ENCODE results near the gene MERTK.
A peak's percentile ranks its signal among the peaks of the same experiment; 100 is the strongest.
"Not testable (repeated sequence)": the region's sequence is repeated elsewhere in the genome, so short reads cannot be mapped to it uniquely, and the experiment has no call there.

The MERTK gene

DNA sequence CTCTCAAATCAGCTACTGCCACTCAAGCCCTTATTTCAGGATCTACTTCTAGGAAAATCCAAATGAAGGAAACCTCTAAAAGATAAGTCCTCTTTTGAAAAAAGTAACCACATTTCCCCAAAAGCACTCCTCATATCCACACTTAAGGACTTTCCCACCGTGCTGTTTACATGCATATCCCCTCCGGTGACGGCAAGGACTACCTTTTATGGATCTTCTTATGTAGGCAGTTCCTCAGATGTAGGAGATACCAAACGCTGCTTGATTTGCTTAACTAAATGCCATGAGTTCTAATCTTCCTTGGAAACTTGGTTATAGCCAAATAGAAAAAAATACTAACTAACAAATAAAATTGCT, 149.8 kb downstream of the MERTK start:
- no peak for DNase-seq

- DNase-seq: peak; percentile 46
These were observed 150.5 kb downstream of the MERTK start for GRCh38 chr2:112048887-112049286.

DNA sequence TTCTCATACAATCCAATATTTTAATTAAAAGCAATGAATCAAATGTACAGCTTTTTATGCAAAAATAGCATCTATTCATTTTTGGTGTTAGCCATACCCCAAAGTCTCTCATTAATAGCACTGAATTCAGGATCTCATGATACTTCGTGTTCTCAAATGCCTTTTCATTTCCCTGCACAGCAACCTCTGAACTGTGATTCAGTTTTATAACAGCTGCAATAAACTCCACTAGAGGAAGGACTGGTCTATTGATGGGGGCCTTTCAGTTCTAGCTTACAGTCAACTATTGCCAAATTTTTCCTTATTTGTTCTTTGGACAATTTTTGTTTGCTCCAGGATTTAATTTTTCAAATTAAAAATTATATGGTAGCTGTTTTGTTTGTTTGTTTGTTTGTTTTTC, 151.9 kb downstream of the MERTK start:
- DNase-seq: no peak

- DNase-seq: peak; percentile 96
These were observed 155.8 kb downstream of the MERTK start for GRCh38 chr2:112053917-112054846.

DNA sequence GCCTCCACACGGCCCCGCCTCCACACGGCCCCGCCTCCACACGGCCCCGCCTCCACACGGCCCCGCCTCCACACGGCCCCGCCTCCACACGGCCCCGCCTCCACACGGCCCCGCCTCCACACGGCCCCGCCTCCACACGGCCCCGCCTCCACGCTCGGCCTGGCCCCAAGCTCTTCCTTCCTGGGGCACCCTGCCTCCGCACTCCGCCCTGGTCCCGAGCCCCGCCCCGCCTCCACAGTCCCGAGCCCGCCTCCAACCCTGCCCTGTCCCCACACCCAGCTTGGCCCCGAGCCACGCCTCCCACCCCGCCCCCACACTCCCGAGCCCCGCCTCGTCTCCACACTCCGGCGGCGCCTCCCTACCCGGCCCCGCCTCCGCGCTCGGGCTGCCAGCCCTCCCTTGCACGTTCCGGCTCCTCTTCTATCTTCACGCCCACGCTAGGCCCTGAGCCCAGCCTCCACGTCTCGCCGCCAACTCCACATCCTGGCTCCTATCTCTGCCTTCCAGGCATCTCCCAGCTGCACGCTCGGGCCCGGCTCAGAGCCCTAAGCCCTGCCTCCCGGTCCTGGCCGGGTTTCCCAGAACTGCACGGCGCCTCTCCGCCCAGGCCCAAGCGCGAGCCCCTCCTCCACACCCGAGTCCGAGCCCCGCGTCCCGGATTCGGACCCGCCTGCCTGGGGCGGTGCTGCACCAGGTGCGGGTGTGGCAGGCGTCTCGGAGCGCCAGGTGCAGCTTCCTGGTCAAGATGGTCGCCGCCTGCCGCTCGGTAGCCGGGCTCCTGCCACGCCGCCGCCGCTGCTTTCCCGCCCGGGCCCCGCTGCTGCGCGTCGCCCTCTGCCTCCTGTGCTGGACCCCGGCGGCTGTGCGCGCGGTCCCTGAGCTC, 156.7 kb downstream of the MERTK start, which contains the start of gene TMEM87B:
TMEM87B (plus strand) TSS at position 423 of the 883 bp plus-strand sequence; CDS start at position 746, 323 bp downstream.
- peak; percentile 97 for DNase-seq

DNA sequence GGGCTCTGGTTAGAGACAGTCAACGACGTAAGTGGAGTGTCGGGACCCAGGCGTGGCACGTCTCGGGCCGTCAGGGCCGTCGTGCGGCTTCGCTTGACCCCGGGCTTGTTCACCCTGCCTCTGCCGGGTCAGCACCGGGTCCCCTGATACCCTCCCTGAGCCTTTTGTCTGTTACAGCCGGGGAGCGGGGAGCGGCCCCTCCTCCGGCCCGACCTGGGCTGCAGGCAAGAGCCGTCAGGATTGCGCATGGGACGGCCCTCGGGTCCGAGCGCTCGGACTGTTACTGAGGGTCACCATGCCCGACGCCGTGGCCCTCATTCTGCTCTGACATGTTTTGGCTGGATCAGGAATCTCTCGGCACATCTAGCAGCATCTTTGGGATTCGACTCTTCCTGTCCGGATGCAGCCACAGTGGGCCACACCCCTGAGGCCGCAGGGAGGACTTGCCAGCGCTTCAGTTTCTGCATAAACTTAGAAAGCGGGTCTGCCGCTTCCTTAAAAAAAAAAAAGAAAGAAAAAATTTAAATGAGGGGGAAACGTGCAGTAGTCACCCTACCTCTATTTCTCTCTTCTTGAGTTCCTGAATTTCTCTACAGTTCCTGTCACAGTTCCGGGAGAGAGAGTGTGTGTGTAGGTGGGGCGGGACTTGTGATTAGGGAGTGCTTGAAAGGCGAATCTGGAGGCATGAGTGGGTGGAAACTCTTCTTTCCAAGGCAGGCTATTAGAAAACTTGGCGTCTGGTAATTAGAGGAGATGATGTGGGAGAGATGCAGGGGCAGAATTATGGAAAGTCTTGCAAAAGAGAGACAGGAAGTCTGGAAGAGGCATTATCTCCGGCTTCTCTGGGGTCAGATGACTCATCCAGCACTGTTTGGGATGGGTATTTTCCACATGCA, 157.6 kb downstream of the MERTK start:
- peak; percentile 94 for DNase-seq

- no peak for DNase-seq
These were observed 158.2 kb downstream of the MERTK start for GRCh38 chr2:112056626-112056987.

- no peak for DNase-seq
These were observed 161.3 kb downstream of the MERTK start for GRCh38 chr2:112059671-112060070.

GRCh38 chr2:112061299-112061698, 162.9 kb downstream of the MERTK start:
- DNase-seq: no peak

- no peak for DNase-seq
These were observed 163.4 kb downstream of the MERTK start for GRCh38 chr2:112061840-112062239.

GRCh38 chr2:112062894-112063293, 164.5 kb downstream of the MERTK start:
- no peak for DNase-seq

GRCh38 chr2:112065486-112065885, 167.1 kb downstream of the MERTK start:
- DNase-seq: no peak

DNA sequence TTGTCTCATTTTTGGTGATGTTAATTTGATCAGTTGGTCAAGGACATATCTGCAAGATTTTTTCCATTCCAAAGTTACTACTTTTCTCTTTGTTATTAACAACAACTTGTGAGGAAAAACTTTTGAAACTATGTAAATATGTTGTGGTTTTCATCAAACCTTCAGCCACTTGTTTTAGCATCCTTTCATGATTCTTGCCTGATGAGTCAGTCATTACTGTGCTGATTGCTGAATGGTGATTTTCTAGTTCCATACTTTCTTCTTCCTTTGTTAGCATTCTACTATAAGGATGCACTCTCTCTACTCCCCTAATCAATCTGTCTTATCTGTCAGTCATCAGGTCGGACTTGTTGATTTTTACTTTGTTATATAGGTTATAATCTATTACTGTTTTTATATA, 167.6 kb downstream of the MERTK start:
- DNase-seq: peak; percentile 85

- DNase-seq: not testable (repeated sequence)
These were observed 171.4 kb downstream of the MERTK start for GRCh38 chr2:112069794-112070193.

DNA sequence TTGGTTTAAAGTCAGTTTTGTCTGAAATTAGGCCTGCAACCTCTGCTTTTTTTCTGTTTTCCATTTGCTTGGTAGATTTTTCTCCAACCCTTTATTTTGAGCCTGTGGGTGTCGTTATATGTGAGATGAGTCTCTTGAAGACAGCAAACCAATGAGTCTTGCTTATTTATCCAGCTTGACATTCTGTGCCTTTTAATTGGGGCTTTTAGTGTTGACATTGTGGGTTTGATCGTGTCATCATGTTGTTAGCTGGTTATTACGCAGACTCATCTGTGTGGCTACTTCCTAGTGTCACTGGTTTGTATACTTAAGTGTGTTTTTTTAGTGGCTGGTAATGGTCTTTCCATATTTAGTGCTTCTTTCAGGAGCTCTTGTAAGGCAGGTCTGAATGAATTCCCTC, 175.5 kb downstream of the MERTK start:
- DNase-seq: no peak

DNA sequence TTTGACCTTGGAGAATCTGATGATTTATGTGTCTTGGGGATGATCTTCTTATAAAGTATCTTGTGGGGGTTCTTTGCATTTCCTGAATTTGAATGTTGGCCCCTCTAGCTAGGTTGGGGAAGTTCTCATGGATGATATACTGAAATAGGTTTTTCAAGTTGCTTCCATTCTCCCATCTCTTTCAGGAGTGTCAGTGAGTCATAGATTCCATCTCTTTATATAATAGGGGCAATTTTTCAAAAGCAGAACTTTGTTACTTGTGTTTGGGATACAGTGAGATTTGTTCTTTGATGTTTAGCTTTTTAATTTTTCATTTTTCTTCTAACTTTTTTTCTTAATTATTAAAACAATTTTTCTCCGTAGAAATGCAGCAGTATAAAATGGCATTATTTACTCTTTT, 176.1 kb downstream of the MERTK start:
- no peak for DNase-seq

DNA sequence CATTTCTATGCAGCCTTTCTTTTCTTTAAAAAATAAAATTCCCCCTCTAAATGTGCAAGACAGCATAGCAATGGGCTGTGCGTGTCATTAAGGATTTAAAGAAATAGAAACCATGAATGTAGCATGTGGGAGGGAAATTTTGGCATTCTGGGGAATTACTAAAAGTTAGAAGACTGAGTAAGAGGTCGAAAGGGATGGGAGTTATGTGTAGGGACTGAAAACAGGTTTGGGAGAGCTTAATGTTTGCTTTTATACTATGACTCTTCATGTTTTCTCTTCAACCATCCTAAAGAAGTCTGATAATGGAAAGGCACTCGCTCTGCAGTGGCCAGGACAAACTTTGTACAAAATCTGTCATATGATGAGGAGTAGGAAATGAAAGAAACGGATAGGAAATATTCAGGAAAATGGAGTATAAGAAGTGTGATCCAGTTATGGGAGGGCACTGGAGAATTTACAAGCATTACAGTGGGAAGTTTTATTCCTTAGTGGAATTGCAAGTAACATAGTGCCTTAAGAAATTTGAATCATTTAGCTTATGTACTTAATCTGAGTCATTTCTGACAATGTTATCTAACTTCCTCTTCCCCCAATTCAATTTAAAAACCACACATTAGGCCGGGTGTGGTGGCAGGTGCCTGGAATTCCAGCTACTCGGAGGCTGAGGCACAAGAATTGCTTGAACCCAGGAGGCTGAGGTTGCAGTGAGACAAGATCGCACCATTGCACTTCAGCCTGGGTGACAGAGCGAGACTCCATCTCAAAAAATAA, 177.3 kb downstream of the MERTK start:
- DNase-seq: no peak

DNA sequence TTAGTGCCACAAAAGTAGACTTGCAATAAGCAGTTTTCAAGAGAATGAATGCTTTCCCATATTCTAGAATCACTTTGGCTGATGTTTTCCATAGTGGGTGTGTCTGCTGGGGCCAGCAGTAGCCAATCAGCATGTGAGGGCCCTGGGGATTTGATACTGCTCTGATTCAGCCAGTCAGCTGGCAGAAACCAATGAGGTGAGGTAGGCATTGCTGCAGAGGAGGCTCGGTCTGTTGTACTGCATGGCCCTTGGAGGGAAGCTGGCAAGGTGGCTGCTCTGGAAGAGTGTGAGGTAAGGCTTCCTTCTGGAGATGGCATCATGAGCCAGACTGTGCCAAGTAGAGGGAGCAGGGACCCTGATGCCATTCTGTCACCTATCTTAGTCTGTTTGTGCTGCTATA, 179.4 kb downstream of the MERTK start:
- no peak for DNase-seq
